OCI-LY3 (cell line): ENCODE measurements around the gene EXOC7.

ENCODE experiments used
- H2AFZ ChIP-seq: fragments of 200-600, 300-600 bp; shearing (Covaris generic); 2 replicates; pipeline ENCODE4 v1.6.0; 2014; ENCODE audit warnings: antibody characterized with exemption, low read depth, low read length
- H3K27ac ChIP-seq: fragments of 200-600, 300-600 bp; sonication (generic); 2 replicates; pipeline ENCODE4 v1.5.1; 2014; ENCODE audit warnings: mild to moderate bottlenecking, low read length, moderate library complexity, mixed read lengths
- H3K27me3 ChIP-seq: fragments of 200-600, 300-600 bp; sonication (generic); 2 replicates; pipeline ENCODE4 v1.6.1; 2014; ENCODE audit warnings: low read depth, low read length, mixed read lengths
- H3K36me3 ChIP-seq: fragments of 200-600, 300-600 bp; sonication (generic); replicated peaks from 2 replicates; pipeline ENCODE3; 2014; ENCODE audit warnings: low read depth, low read length, mixed read lengths
- H3K4me1 ChIP-seq: fragments of 300-600, 200-600 bp; sonication (generic); 2 replicates; pipeline ENCODE4 v1.6.1; 2014; ENCODE audit warnings: low read length, mixed read lengths
- H3K4me2 ChIP-seq: fragments of 200-600, 300-600 bp; sonication (generic); 2 replicates; pipeline ENCODE4 v1.6.1; 2014; ENCODE audit warnings: low read length, mixed read lengths
- H3K4me3 ChIP-seq: fragments of 300-600, 200-600 bp; sonication (generic); 2 replicates; pipeline ENCODE4 v1.5.1; 2014; ENCODE audit warnings: antibody characterized with exemption, mild to moderate bottlenecking, low read length, moderate library complexity
- H3K79me2 ChIP-seq: fragments of 300-600, 200-600 bp; shearing (Covaris generic); 2 replicates; pipeline ENCODE4 v1.6.1; 2014; ENCODE audit warnings: mild to moderate bottlenecking, low read length, mixed read lengths
- H3K9ac ChIP-seq: fragments of 300-600, 200-600 bp; shearing (Covaris generic); 2 replicates; pipeline ENCODE4 v1.6.0; 2014; ENCODE audit warnings: mild to moderate bottlenecking, low read length, moderate library complexity
- H3K9me3 ChIP-seq: fragments of 200-600, 300-600 bp; shearing (Covaris generic); 2 replicates; pipeline ENCODE4 v1.6.1; 2014; ENCODE audit warnings: low read length, mixed read lengths; ENCODE audit not compliant: insufficient read depth
- H4K20me1 ChIP-seq: fragments of 200-600, 300-600 bp; sonication (generic); 2 replicates; pipeline ENCODE4 v1.6.1; 2016; ENCODE audit warnings: low read length, mixed read lengths; ENCODE audit not compliant: insufficient read depth
- EZH2phosphoT487 ChIP-seq: fragments of 200-600 bp; shearing (Covaris generic); IDR thresholded peaks from 2 replicates; pipeline ENCODE4 v1.6.1; 2018; ENCODE audit warnings: antibody characterized with exemption, mixed run types, low read depth
- TF ChIP-seq, protein P1 (sequence below): fragments of 200-600, 300-600 bp; sonication (generic); IDR thresholded peaks from 2 replicates; pipeline ENCODE4 v1.5.1; 2014; ENCODE audit warnings: antibody characterized with exemption, low read length, low read depth

Gene EXOC7

DNA sequence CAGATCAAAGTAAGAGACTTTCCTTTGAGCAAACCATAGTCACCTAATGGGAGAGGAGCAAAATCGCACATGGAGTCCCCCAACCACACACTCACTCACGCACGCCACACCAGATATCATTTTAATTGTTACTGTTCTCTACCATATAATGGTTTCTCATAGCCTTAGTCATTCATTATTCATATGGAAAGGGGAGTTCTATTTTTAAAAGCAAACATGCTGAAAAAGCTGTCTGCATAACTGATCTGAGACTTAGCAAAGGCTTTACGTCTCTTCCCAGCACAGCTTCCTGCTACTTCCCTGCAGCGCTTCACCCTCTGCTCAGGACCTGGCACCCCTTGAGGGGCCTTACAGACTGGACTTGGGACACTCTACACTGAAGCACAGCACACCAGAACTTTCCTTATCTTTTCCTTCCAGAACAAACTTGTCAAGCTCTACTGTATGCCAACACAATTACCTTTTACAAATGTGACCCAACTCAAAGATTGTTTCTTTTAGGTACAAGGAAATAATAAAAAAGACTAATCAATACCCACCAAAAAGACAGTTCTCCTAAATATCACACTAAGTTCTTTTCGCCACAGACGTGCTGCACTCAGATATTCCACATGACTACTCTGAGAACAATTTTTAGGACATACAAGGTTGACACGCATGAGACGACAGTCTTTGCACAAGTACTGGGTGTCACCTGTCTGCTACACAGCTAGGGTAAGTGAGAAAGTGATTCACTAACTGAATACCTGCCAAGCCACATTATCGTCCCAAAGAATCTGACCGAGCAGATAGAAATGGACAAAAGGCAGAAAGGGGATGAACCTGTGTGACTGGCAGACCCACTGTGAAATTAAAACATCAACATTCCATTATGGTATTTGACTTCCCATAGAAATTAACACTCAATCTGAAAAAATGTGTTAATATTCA lies 52.8 kb downstream of the EXOC7 start:
- H3K36me3 ChIP-seq = peaks cover 46% of the 10 kb centered on the region
- H3K4me2 ChIP-seq = no peak overlapping the region
- no peaks in the 10 kb centered on the region for H3K79me2 ChIP-seq
- H3K4me1 ChIP-seq = no peaks in the 10 kb centered on the region
- no peaks in the 10 kb centered on the region; the same call in 1 of the 2 replicates for H4K20me1 ChIP-seq
- TF ChIP-seq EZH2phosphoT487 = no peak
- TF ChIP-seq, protein P1, sequence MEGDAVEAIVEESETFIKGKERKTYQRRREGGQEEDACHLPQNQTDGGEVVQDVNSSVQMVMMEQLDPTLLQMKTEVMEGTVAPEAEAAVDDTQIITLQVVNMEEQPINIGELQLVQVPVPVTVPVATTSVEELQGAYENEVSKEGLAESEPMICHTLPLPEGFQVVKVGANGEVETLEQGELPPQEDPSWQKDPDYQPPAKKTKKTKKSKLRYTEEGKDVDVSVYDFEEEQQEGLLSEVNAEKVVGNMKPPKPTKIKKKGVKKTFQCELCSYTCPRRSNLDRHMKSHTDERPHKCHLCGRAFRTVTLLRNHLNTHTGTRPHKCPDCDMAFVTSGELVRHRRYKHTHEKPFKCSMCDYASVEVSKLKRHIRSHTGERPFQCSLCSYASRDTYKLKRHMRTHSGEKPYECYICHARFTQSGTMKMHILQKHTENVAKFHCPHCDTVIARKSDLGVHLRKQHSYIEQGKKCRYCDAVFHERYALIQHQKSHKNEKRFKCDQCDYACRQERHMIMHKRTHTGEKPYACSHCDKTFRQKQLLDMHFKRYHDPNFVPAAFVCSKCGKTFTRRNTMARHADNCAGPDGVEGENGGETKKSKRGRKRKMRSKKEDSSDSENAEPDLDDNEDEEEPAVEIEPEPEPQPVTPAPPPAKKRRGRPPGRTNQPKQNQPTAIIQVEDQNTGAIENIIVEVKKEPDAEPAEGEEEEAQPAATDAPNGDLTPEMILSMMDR = no peak
- no peak overlapping the region for H2AFZ ChIP-seq
- no peak overlapping the region for H3K9ac ChIP-seq
- H3K27ac ChIP-seq = no peak overlapping the region
- H3K9me3 ChIP-seq = no peaks in the 10 kb centered on the region
- no peaks in the 10 kb centered on the region for H3K27me3 ChIP-seq
- H3K4me3 ChIP-seq = no peak overlapping the region

DNA sequence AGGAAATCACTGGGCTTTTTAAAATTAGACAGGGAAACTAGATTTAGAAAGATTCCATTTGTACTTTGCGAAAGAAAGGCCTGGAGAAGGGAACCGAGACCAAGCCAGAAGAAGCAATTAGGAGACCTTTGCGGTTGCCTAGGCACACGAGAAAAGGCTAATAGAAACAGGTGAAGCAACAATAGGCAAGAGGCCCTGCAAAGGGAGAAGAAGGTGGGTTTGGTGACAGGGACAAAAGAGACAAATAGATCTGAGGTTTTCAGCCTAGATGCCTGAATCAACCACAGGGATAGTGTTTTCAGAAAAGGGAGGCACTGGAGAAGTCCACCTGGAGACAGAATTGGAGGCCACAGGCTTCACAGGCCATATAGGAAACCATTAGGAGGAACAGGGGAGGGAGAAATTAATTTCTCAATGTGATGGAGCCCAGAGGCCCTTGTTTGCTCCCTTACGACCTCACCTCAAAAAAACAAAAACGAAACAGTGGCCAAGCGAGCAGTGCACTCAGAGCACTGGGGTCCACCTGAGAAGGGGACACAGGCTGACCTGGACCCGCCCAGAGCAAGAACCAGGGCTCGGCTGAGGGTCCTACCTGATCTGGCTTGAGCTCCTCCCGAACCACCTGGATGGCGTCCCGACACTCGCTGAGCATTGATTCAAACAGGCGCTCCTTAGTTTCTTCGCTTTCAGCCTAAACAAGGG lies 53.6 kb downstream of the EXOC7 start:
- no peak overlapping the region for H3K9ac ChIP-seq
- no peaks in the 10 kb centered on the region for H3K27me3 ChIP-seq
- peaks cover 46% of the 10 kb centered on the region for H3K36me3 ChIP-seq
- H3K4me1 ChIP-seq = no peaks in the 10 kb centered on the region
- no peak overlapping the region for H3K4me2 ChIP-seq
- no peak overlapping the region for H2AFZ ChIP-seq
- H3K79me2 ChIP-seq = no peaks in the 10 kb centered on the region
- no peak overlapping the region for H3K4me3 ChIP-seq
- no peaks in the 10 kb centered on the region for H3K9me3 ChIP-seq
- no peak overlapping the region for H3K27ac ChIP-seq
- no peaks in the 10 kb centered on the region; the same call in 1 of the 2 replicates for H4K20me1 ChIP-seq
- TF ChIP-seq EZH2phosphoT487 = no peak
- TF ChIP-seq, protein P1 = no peak

- H3K9ac ChIP-seq = no peak overlapping the region
- H3K27me3 ChIP-seq = no peaks in the 10 kb centered on the region
- H3K79me2 ChIP-seq = no peaks in the 10 kb centered on the region
- no peak overlapping the region for H2AFZ ChIP-seq
- H4K20me1 ChIP-seq = no peaks in the 10 kb centered on the region; the same call in 1 of the 2 replicates
- H3K4me2 ChIP-seq = no peak overlapping the region
- no peak overlapping the region for H3K4me3 ChIP-seq
- no peak overlapping the region for H3K27ac ChIP-seq
- H3K4me1 ChIP-seq = no peaks in the 10 kb centered on the region
- H3K9me3 ChIP-seq = no peaks in the 10 kb centered on the region
- TF ChIP-seq, protein P1 = no peak
- no peak for TF ChIP-seq EZH2phosphoT487
- H3K36me3 ChIP-seq = peaks cover 49% of the 10 kb centered on the region
Measured at GRCh38 chr17:76049239-76049638, 54.3 kb downstream of the EXOC7 start.

DNA sequence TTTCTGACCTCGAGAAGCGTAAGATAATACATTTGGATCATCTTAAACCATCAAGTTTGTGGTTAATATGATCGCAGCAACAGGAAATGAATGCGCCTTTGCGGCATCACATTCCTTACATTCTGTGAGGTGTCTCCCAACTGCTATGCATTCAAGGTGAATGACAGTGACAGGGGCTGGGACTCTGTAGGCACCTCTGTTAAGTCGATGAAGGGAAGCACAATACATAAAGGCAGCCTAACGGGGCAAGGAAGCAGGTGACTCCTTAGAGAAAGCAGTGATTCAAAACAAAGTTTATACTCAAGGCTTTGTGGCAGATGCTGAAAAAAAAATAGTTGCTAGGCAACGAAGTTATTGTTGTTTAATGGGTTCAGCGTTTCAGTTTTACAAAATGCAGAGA lies 54.9 kb downstream of the EXOC7 start:
- Histone ChIP-seq H3K9ac (no peak overlapping the region), H3K4me1 (no peaks in the 10 kb centered on the region), H4K20me1 (no peaks in the 10 kb centered on the region; the same call in 1 of the 2 replicates), H2AFZ (no peak overlapping the region), H3K4me3 (no peak overlapping the region), H3K9me3 (no peaks in the 10 kb centered on the region), H3K27me3 (no peaks in the 10 kb centered on the region), H3K4me2 (no peak overlapping the region), H3K79me2 (no peaks in the 10 kb centered on the region), H3K27ac (no peak overlapping the region), H3K36me3 (peaks cover 49% of the 10 kb centered on the region)
- TF ChIP-seq, protein P1 = no peak
- TF ChIP-seq EZH2phosphoT487 = no peak
